Activated naive CD8-positive, alpha-beta T cell treated with anti-CD3 and anti-CD28 coated beads, Interleukin-2, amount 10 ng/mL, durations not matched to agents 7 days and 5 days (primary cell): ENCODE data around the gene OR51I1. TPM values are rescaled to one million over a fixed set of nuclear protein-coding genes. Genes with fewer than 3 reads are reported as not detected.

Experiments
- ATAC-seq: fragments of 150-1000 bp; cut with Tn5 transposase; one replicate; pipeline ENCODE4 v1.10.0; 2021; ENCODE audit warnings: low read depth, moderate library complexity
- POLR2A ChIA-PET: fragments of 350-600 bp; sonication (Branson Sonifier 250); formaldehyde crosslinking; loops from one replicate; lab custom pipeline; 2021; ENCODE audit warnings: antibody characterized with exemption; lab: Charles Lee
- DNase-seq: peaks from one replicate; pipeline ENCODE4 v3.0.0; 2021
- H3K27ac Mint-ChIP-seq: one replicate; pipeline ENCODE4 v1.8.0; 2022; ENCODE audit warnings: mild to moderate bottlenecking, mixed read lengths
- H3K27me3 Mint-ChIP-seq: one replicate; pipeline ENCODE4 v1.8.0; 2022; ENCODE audit warnings: mild to moderate bottlenecking, moderate library complexity, mixed read lengths
- H3K36me3 Mint-ChIP-seq: one replicate; pipeline ENCODE4 v1.8.0; 2021; ENCODE audit warnings: mild to moderate bottlenecking, mixed read lengths
- H3K4me1 Mint-ChIP-seq: one replicate; pipeline ENCODE4 v1.8.0; 2021; ENCODE audit warnings: mixed read lengths
- H3K4me3 Mint-ChIP-seq: one replicate; pipeline ENCODE4 v1.8.0; 2022; ENCODE audit warnings: mild to moderate bottlenecking, moderate library complexity, mixed read lengths
- H3K9me3 Mint-ChIP-seq: one replicate; pipeline ENCODE4 v1.8.0; 2021; ENCODE audit warnings: mixed read lengths
- total RNA-seq, 2 experiments: library from RNA; stranded (reverse); gene quantifications; one replicate each; pipeline ENCODE4 v1.2.3, GENCODE V29; 2021

Gene OR51I1
- total RNA-seq, 2 experiments from 2014 or later, result not detected

DNA sequence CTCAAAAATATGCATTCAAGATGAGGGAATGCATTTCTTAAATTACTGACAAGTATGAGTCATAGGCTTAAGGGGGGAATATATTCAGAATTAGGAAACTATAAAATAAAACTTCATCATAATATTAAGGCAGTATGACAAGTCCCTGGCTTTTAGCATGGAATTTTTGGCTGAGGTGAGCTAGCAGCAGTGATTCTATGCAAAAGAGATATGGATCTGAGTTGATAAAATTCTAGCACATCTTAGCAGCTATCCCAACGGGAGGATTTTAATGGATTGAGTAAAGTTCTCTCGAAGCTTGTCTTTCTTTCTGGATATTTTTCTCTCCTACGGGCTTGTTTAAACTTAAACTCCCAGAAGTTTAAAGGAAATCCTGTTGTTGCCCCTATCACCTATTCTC lies 18.2 kb downstream of the OR51I1 start:
- no peak for ATAC-seq
- Mint-ChIP-seq H3K36me3 (no peaks in the 10 kb centered on the region), H3K27me3 (peaks cover 7% of the 10 kb centered on the region), H3K4me3 (no peak overlapping the region), H3K9me3 (no peaks in the 10 kb centered on the region), H3K4me1 (no peaks in the 10 kb centered on the region), H3K27ac (no peak overlapping the region)
- POLR2A ChIA-PET, result no interaction called here
- DNase-seq, result no peak

- no peaks in the 10 kb centered on the region for H3K9me3 Mint-ChIP-seq
- DNase-seq, result no peak
- ATAC-seq, result no peak
- no peak within 1 kb of the TSS for H3K4me3 Mint-ChIP-seq
- H3K4me1 Mint-ChIP-seq, result no peaks in the 10 kb centered on the region
- POLR2A ChIA-PET, result no interaction called here
- H3K36me3 Mint-ChIP-seq, result no peaks in the 10 kb centered on the region
- no peak within 1 kb of the TSS for H3K27ac Mint-ChIP-seq
- H3K27me3 Mint-ChIP-seq, result peaks cover 3% of the 10 kb centered on the region
Measured at GRCh38 chr11:5421811-5422210, 19.5 kb downstream of the OR51I1 start, which contains the start of gene OR51Q1. OR51Q1 (plus strand) TSS chr11:5422111; CDS start chr11:5422201, 90 bp downstream.

DNA sequence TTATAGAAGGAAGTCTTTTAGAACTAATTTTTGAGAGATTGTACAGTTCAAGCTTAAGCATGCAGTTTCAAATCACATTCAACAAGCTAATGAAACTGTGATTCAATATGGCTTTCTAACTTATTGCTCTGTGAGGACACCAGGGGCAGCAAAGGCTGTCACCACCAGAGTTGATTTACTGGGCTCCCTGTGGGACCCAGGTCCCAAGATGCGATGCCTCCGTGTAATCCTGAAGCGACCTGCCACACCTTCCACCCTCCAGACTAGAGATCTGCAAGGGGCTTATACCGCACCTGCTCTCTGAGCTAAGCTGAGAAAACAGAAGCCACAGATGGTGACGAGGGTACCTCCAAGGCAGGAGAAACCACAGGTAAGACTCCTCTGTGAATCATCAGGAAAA lies 20.3 kb downstream of the OR51I1 start:
- DNase-seq (no peak), ATAC-seq (no peak)
- H3K4me3 Mint-ChIP-seq, result no peak overlapping the region
- H3K27ac Mint-ChIP-seq, result no peak overlapping the region
- POLR2A ChIA-PET, result no interaction called here
- no peaks in the 10 kb centered on the region for H3K27me3 Mint-ChIP-seq
- H3K36me3 Mint-ChIP-seq, result no peaks in the 10 kb centered on the region
- no peaks in the 10 kb centered on the region for H3K9me3 Mint-ChIP-seq
- H3K4me1 Mint-ChIP-seq, result no peaks in the 10 kb centered on the region

- H3K27ac Mint-ChIP-seq, result no peak overlapping the region
- POLR2A ChIA-PET, result no interaction called here
- peaks cover 2% of the 10 kb centered on the region for H3K9me3 Mint-ChIP-seq
- peaks cover 10% of the 10 kb centered on the region for H3K27me3 Mint-ChIP-seq
- no peak overlapping the region for H3K4me3 Mint-ChIP-seq
- ATAC-seq (no peak), DNase-seq (no peak)
- H3K36me3 Mint-ChIP-seq, result no peaks in the 10 kb centered on the region
- H3K4me1 Mint-ChIP-seq, result no peaks in the 10 kb centered on the region
Measured at GRCh38 chr11:5405173-5405572, 36.1 kb downstream of the OR51I1 start.

- H3K4me3 Mint-ChIP-seq, result no peak overlapping the region
- H3K36me3 Mint-ChIP-seq, result no peaks in the 10 kb centered on the region
- H3K9me3 Mint-ChIP-seq, result peaks cover 2% of the 10 kb centered on the region
- ATAC-seq (no peak), DNase-seq (no peak)
- H3K4me1 Mint-ChIP-seq, result no peaks in the 10 kb centered on the region
- H3K27me3 Mint-ChIP-seq, result peaks cover 8% of the 10 kb centered on the region
- POLR2A ChIA-PET, result no interaction called here
- H3K27ac Mint-ChIP-seq, result no peak overlapping the region
Measured at GRCh38 chr11:5398936-5399335, 42.4 kb downstream of the OR51I1 start.

DNA sequence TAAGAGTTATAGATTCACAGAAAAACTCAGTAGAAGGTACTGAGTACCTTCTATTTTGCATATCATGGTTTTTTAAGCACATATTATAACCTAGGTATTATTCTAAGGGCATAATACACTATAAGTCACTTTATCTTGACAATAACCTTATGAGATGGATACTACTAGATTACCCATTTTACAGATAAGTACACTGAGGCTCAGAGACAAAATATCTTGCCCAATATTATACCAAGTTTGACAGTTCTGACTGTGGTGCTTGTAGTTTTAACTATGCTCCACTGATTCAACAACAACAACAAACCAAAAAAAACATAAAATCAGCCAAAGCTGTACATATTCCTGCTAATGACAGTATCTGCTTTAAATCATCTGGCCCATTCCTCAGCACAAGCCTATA lies 47.2 kb downstream of the OR51I1 start:
- no peak for DNase-seq
- H3K27me3 Mint-ChIP-seq, result peaks cover 3% of the 10 kb centered on the region
- POLR2A ChIA-PET, result no interaction called here
- H3K36me3 Mint-ChIP-seq, result no peaks in the 10 kb centered on the region
- no peak overlapping the region for H3K27ac Mint-ChIP-seq
- H3K4me3 Mint-ChIP-seq, result no peak overlapping the region
- no peaks in the 10 kb centered on the region for H3K9me3 Mint-ChIP-seq
- no peak for ATAC-seq
- H3K4me1 Mint-ChIP-seq, result no peaks in the 10 kb centered on the region

Other genes starting within 250 kb of the OR51I1 start
- gene OR51V1, start 240.8 kb downstream of the OR51I1 start, total RNA-seq, result not detected
- gene HBB, start 214.4 kb downstream of the OR51I1 start, total RNA-seq, result not detected
- gene HBD, start 207.0 kb downstream of the OR51I1 start, total RNA-seq, result not detected
- gene HBG1, start 191.7 kb downstream of the OR51I1 start, total RNA-seq, result not detected
- not detected for gene HBG2, start 186.7 kb downstream of the OR51I1 start, total RNA-seq
- gene HBE1, start 171.6 kb downstream of the OR51I1 start, total RNA-seq, result not detected
- not detected for gene OR51B4, start 139.6 kb downstream of the OR51I1 start, total RNA-seq
- not detected for gene OR51B2, start 117.2 kb downstream of the OR51I1 start, total RNA-seq
- gene OR51B5, start 98.0 kb downstream of the OR51I1 start, total RNA-seq, result not detected
- gene OR51B6, start 90.0 kb downstream of the OR51I1 start, total RNA-seq, result not detected
- gene OR51M1, start 57.7 kb downstream of the OR51I1 start, total RNA-seq, result not detected
- gene OR51Q1, start 19.4 kb downstream of the OR51I1 start, total RNA-seq, result not detected
- gene OR51I2, start 7.8 kb upstream of the OR51I1 start, total RNA-seq, result not detected
- gene OR52D1, start 47.2 kb upstream of the OR51I1 start, total RNA-seq, result not detected
- under 1 TPM in 1 of 2 experiments, not detected in 1; 0.17 TPM for gene UBQLN3, start 68.4 kb upstream of the OR51I1 start, total RNA-seq
- under 1 TPM; 0.30 to 0.60 TPM for gene UBQLNL, start 75.2 kb upstream of the OR51I1 start, total RNA-seq
- not detected for gene OR52H1, start 107.0 kb upstream of the OR51I1 start, total RNA-seq
- not detected for gene OR52B6, start 139.4 kb upstream of the OR51I1 start, total RNA-seq
- 1 to 10 TPM; 1.5 to 2.7 TPM for gene TRIM6, start 155.1 kb upstream of the OR51I1 start, total RNA-seq
- 10 to 100 TPM; 17.3 to 17.5 TPM for gene TRIM34, start 183.5 kb upstream of the OR51I1 start, total RNA-seq
- 10 to 100 TPM; 33.1 to 36.4 TPM for gene TRIM5, start 243.6 kb upstream of the OR51I1 start, total RNA-seq
- gene TRIM22, start 248.3 kb upstream of the OR51I1 start, total RNA-seq, result 100 to 1,000 TPM; 341 to 369 TPM